LoVo (cell line): ENCODE data around the gene C17orf50.
A peak's percentile ranks its signal among the peaks of the same experiment; 100 is the strongest.

Source experiments
- DNase-seq: peaks from one replicate; pipeline ENCODE4 v3.0.0-alpha.2; 2016; ENCODE audit warnings: low spot score

The C17orf50 gene

GRCh38 chr17:35760587-35760986 is at the start of gene C17orf50:
TSS of gene C17orf50 (plus strand) at chr17:35760887. CDS start at chr17:35760942, 55 bp downstream.
- no peak for DNase-seq

- no peak for DNase-seq
These were observed 49.7 kb upstream of the C17orf50 start for GRCh38 chr17:35710950-35711349.

GRCh38 chr17:35713069-35713728 is 47.5 kb upstream of the C17orf50 start:
- DNase-seq = no peak

GRCh38 chr17:35714988-35715387 is 45.7 kb upstream of the C17orf50 start:
- DNase-seq = no peak

- DNase-seq = no peak
These were observed 45.3 kb upstream of the C17orf50 start for GRCh38 chr17:35715416-35715815.

- no peak for DNase-seq
These were observed 44.5 kb upstream of the C17orf50 start for GRCh38 chr17:35716173-35716572.

- DNase-seq = no peak
These were observed 43.7 kb upstream of the C17orf50 start for GRCh38 chr17:35716897-35717465.

GRCh38 chr17:35717475-35717874 is 43.2 kb upstream of the C17orf50 start:
- DNase-seq = no peak

GRCh38 chr17:35723735-35724134 is 37.0 kb upstream of the C17orf50 start:
- no peak for DNase-seq

GRCh38 chr17:35725058-35725457 is 35.6 kb upstream of the C17orf50 start:
- DNase-seq = no peak

- DNase-seq = no peak
These were observed 34.9 kb upstream of the C17orf50 start for GRCh38 chr17:35725802-35726126.

GRCh38 chr17:35726127-35726952 is 34.3 kb upstream of the C17orf50 start:
- peak; percentile 15 for DNase-seq

GRCh38 chr17:35726953-35727460 is 33.7 kb upstream of the C17orf50 start:
- DNase-seq = no peak

GRCh38 chr17:35727635-35728034 is 33.1 kb upstream of the C17orf50 start:
- DNase-seq = no peak

GRCh38 chr17:35728551-35728950 is 32.1 kb upstream of the C17orf50 start:
- no peak for DNase-seq

- no peak for DNase-seq
These were observed 31.3 kb upstream of the C17orf50 start for GRCh38 chr17:35729405-35729833.

- no peak for DNase-seq
These were observed 30.2 kb upstream of the C17orf50 start for GRCh38 chr17:35730400-35731005.

GRCh38 chr17:35731239-35731916 is 29.3 kb upstream of the C17orf50 start, which contains the start of gene RASL10B:
TSS of gene RASL10B (plus strand) at chr17:35731639. CDS start at chr17:35735185, 3,546 bp downstream.
- DNase-seq = no peak

GRCh38 chr17:35731917-35732805 is 28.5 kb upstream of the C17orf50 start:
- DNase-seq = no peak

GRCh38 chr17:35732806-35733136 is 27.9 kb upstream of the C17orf50 start:
- DNase-seq = no peak

GRCh38 chr17:35733366-35733765 is 27.3 kb upstream of the C17orf50 start:
- DNase-seq = no peak
